ENCODE results near the gene BCAS1.

The BCAS1 gene

DNA sequence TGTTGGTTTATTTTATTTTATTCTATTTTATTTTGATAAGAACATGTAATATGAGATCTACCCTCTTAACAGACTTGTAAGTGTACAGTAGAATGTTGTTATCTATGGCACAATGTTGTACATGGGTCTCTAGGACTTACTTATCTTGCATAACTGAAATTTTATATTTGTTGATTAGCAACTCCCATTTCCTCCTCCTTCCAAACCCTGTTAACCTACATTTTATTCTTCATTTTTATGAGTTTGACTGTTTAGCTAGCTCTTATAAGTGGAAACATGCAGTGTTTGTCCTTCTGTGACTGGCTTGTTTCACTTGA is 37.9 kb upstream of the BCAS1 start:
- DNase-seq (ENCODE audit: low read depth in 2 of 2): no peak
- no peak overlapping the region for H3K4me3 ChIP-seq (replicated peaks in 1 of 2; ENCODE audit: low read depth in 2 of 2, low read length in 2 of 2)
- TF ChIP-seq, protein P1, sequence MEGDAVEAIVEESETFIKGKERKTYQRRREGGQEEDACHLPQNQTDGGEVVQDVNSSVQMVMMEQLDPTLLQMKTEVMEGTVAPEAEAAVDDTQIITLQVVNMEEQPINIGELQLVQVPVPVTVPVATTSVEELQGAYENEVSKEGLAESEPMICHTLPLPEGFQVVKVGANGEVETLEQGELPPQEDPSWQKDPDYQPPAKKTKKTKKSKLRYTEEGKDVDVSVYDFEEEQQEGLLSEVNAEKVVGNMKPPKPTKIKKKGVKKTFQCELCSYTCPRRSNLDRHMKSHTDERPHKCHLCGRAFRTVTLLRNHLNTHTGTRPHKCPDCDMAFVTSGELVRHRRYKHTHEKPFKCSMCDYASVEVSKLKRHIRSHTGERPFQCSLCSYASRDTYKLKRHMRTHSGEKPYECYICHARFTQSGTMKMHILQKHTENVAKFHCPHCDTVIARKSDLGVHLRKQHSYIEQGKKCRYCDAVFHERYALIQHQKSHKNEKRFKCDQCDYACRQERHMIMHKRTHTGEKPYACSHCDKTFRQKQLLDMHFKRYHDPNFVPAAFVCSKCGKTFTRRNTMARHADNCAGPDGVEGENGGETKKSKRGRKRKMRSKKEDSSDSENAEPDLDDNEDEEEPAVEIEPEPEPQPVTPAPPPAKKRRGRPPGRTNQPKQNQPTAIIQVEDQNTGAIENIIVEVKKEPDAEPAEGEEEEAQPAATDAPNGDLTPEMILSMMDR (IDR thresholded peaks at IDR 0.05; ENCODE audit: low read depth, low read length): no peak

DNA sequence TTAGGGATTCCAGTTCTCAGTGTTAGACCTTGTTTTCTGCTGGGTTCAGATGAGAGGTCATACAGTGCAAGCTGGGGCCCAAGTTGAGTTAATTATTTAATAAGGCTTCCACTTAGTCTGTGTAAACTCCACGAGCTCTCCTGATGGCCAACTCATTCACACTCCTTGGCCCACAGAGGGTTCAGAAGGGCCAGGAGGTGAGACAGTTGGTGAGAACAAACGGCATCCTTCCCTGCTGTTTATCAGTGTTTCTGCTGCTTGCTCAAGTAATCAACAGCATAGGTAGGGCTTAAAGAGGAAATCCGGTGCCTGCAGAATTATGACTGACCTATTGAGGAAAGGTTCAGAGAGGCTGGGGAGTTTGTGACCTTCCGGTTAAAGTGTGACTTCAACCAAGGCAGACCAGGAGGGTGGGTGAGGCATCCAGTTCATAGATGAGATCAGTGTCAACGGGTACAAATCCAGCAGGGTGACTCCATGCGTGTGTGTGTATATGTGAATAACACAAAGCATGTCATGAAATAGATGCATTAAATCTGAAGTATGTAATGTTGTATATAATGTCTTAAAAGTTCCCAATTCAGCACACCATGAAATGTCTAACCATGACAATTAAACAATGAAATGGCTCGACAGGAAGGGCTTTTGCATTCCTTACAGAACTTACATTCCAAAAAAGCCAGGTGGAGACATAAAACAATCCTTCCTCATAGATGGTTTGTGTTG is 37.4 kb upstream of the BCAS1 start:
- no peak overlapping the region for H3K4me3 ChIP-seq (replicated peaks in 1 of 2; ENCODE audit: low read depth in 2 of 2, low read length in 2 of 2)
- no peak for DNase-seq (ENCODE audit: low read depth in 2 of 2)
- TF ChIP-seq, protein P1 (IDR thresholded peaks at IDR 0.05; ENCODE audit: low read depth, low read length): no peak

- TF ChIP-seq, protein P1 (IDR thresholded peaks at IDR 0.05; ENCODE audit: low read depth, low read length): no peak
- no peak for DNase-seq (ENCODE audit: low read depth in 2 of 2)
- H3K4me3 ChIP-seq (replicated peaks in 1 of 2; ENCODE audit: low read depth in 2 of 2, low read length in 2 of 2): no peak overlapping the region
Observed at GRCh38 chr20:54107181-54107580, 36.8 kb upstream of the BCAS1 start.

- TF ChIP-seq, protein P1 (IDR thresholded peaks at IDR 0.05; ENCODE audit: low read depth, low read length): no peak
- no peak for DNase-seq (ENCODE audit: low read depth in 2 of 2)
- no peak overlapping the region for H3K4me3 ChIP-seq (replicated peaks in 1 of 2; ENCODE audit: low read depth in 2 of 2, low read length in 2 of 2)
Observed at GRCh38 chr20:54106162-54106561, 35.8 kb upstream of the BCAS1 start.

- TF ChIP-seq, protein P1 (IDR thresholded peaks at IDR 0.05; ENCODE audit: low read depth, low read length): no peak
- no peak overlapping the region for H3K4me3 ChIP-seq (replicated peaks in 1 of 2; ENCODE audit: low read depth in 2 of 2, low read length in 2 of 2)
- DNase-seq (ENCODE audit: low read depth in 2 of 2): no peak
Observed at GRCh38 chr20:54105653-54106052, 35.3 kb upstream of the BCAS1 start.

DNA sequence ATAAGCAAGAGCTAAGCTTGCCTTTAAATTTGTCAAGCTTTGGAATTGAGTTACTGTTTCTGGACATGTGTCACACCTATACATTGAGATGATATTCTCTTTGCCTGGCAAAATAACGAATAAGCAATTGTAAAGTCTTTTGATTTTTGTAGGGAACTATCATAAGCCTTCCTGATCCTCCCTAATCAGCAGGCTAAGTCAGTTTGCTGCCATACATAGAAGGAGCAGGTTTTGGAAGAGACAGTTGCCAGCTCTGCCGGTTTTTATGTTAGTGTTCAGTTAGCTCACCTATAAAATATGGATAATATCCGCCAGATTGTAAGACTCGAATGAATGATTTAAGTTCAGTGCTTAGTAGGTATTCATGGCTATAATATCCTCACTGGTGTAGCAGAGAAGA is 34.4 kb upstream of the BCAS1 start:
- no peak for DNase-seq (ENCODE audit: low read depth in 2 of 2)
- TF ChIP-seq, protein P1 (IDR thresholded peaks at IDR 0.05; ENCODE audit: low read depth, low read length): no peak
- no peak overlapping the region for H3K4me3 ChIP-seq (replicated peaks in 1 of 2; ENCODE audit: low read depth in 2 of 2, low read length in 2 of 2)

All from cardiac fibroblast (primary cell).